OCI-LY3 (cell line): ENCODE measurements around the gene CEP131.

Source experiments
- EZH2phosphoT487 ChIP-seq: fragments of 200-600 bp; shearing (Covaris generic); IDR thresholded peaks from 2 replicates; pipeline ENCODE4 v1.6.1; 2018; ENCODE audit warnings: antibody characterized with exemption, mixed run types, low read depth
- TF ChIP-seq, protein P1 (sequence below): fragments of 200-600, 300-600 bp; sonication (generic); IDR thresholded peaks from 2 replicates; pipeline ENCODE4 v1.5.1; 2014; ENCODE audit warnings: antibody characterized with exemption, low read length, low read depth

DNA sequence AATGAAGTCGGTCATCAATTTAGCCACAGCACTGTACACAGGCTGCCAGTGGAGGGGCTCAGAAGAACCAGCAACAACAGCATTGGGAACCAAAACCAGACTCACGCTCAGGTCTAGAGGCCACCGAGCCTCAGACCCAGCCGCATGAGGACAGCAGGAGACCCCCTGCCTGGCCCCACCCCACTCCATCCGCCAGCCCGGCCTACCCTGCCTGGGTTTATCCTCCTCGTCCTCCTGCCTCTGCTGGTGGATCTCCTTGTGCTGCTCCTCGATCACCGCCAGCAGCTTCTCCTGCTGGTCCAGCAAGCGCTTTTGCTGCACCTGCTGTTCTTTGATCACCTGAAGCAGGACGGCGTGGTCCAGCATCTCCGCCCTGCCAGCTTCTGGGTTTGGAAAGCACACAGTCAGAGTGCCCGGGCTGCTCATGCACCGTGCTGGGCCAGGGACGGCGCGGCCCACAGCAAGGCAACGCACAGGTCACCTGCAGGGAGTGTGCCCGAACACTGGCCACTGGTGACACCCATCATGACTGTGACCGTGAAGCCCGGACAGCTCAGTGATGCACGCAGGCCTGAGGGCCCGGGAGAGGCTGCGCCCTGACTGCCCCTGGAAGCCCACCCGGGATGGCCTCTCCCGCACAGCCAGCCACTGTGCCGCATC is 24.0 kb upstream of the CEP131 start:
- TF ChIP-seq, protein P1, sequence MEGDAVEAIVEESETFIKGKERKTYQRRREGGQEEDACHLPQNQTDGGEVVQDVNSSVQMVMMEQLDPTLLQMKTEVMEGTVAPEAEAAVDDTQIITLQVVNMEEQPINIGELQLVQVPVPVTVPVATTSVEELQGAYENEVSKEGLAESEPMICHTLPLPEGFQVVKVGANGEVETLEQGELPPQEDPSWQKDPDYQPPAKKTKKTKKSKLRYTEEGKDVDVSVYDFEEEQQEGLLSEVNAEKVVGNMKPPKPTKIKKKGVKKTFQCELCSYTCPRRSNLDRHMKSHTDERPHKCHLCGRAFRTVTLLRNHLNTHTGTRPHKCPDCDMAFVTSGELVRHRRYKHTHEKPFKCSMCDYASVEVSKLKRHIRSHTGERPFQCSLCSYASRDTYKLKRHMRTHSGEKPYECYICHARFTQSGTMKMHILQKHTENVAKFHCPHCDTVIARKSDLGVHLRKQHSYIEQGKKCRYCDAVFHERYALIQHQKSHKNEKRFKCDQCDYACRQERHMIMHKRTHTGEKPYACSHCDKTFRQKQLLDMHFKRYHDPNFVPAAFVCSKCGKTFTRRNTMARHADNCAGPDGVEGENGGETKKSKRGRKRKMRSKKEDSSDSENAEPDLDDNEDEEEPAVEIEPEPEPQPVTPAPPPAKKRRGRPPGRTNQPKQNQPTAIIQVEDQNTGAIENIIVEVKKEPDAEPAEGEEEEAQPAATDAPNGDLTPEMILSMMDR, result no peak
- no peak for TF ChIP-seq EZH2phosphoT487
